ENCODE results near the gene TJP3. TPM values are rescaled to one million over a fixed set of nuclear protein-coding genes. Genes with fewer than 3 reads are reported as not detected.

TJP3 gene
- total RNA-seq, 1 donor = not detected

- DNase-seq (ENCODE audit: low read depth) = peak; percentile 7
- no peak for TF ChIP-seq CTCF (IDR thresholded peaks at IDR 0.05; ENCODE audit: insufficient read depth, low read length)
Observed at GRCh38 chr19:3693025-3693925, 14.9 kb upstream of the TJP3 start.

GRCh38 chr19:3694361-3695123 lies 13.6 kb upstream of the TJP3 start:
- DNase-seq (ENCODE audit: low read depth) = no peak
- no peak overlapping the region for H3K4me3 ChIP-seq (ENCODE audit: low read depth, low read length)
- no peak for TF ChIP-seq CTCF (IDR thresholded peaks at IDR 0.05; ENCODE audit: insufficient read depth, low read length)

More at GRCh38 chr19:3693025-3693925, 14.9 kb upstream of the TJP3 start:
- no peak overlapping the region for H3K4me3 ChIP-seq (ENCODE audit: low read depth, low read length)

GRCh38 chr19:3695124-3695733 lies 13.0 kb upstream of the TJP3 start:
- TF ChIP-seq CTCF (IDR thresholded peaks at IDR 0.05; ENCODE audit: insufficient read depth, low read length) = no peak
- no peak for DNase-seq (ENCODE audit: low read depth)
- no peak overlapping the region for H3K4me3 ChIP-seq (ENCODE audit: low read depth, low read length)

- H3K4me3 ChIP-seq (ENCODE audit: low read depth, low read length) = no peak overlapping the region
- TF ChIP-seq CTCF (IDR thresholded peaks at IDR 0.05; ENCODE audit: insufficient read depth, low read length) = no peak
- no peak for DNase-seq (ENCODE audit: low read depth)
Observed at GRCh38 chr19:3695986-3696659, 12.1 kb upstream of the TJP3 start.

- no peak for DNase-seq (ENCODE audit: low read depth)
- H3K4me3 ChIP-seq (ENCODE audit: low read depth, low read length) = no peak overlapping the region
- TF ChIP-seq CTCF (IDR thresholded peaks at IDR 0.05; ENCODE audit: insufficient read depth, low read length) = no peak
Observed at GRCh38 chr19:3696660-3696995, 11.6 kb upstream of the TJP3 start.

- no peak for DNase-seq (ENCODE audit: low read depth)
- H3K4me3 ChIP-seq (ENCODE audit: low read depth, low read length) = no peak overlapping the region
- no peak for TF ChIP-seq CTCF (IDR thresholded peaks at IDR 0.05; ENCODE audit: insufficient read depth, low read length)
Observed at GRCh38 chr19:3697094-3697493, 11.1 kb upstream of the TJP3 start.
